IMR-90 (cell line): Measurements from ENCODE around the gene MMRN2. TPM values are rescaled to one million over a fixed set of nuclear protein-coding genes. Genes with fewer than 3 reads are reported as not detected.

Experiments used
- ATAC-seq: fragments of 200-7000 bp; cut with Tn5 transposase; 2 replicates; pipeline ENCODE4 v1.9.1; 2020; ENCODE audit warnings: low read depth, mild to moderate bottlenecking, moderate library complexity
- BruUV-seq: library from RNA; stranded (reverse); fragments of 400-500 nt; replicated peaks from 2 replicates; lab custom pipeline; 2021; lab: Mats Ljungman, UMichigan
- CTCF ChIA-PET: fragments of 300-600 bp; formaldehyde crosslinking; extraction: SDS; loops from one replicate; lab custom pipeline; 2021; ENCODE audit warnings: antibody characterized with exemption; lab: Yijun Ruan, JAX
- POLR2A ChIA-PET: fragments of 300-600 bp; sonication (Branson Sonifier 250); formaldehyde crosslinking; loops from one replicate; lab custom pipeline; 2022; ENCODE audit warnings: antibody characterized with exemption; ENCODE audit not compliant: unreplicated experiment; lab: Charles Lee
- DNase-seq: peaks from one replicate; pipeline ENCODE4 v3.0.0; 2013
- H2AFZ ChIP-seq: replicated peaks from 2 replicates; pipeline ENCODE3; 2013; ENCODE audit warnings: low read length, mild to moderate bottlenecking; ENCODE audit not compliant: poor library complexity
- H2AK5ac ChIP-seq: 2 replicates; pipeline ENCODE4 v1.6.1; 2013; ENCODE audit warnings: low read depth, low read length, inconsistent platforms
- H2AK9ac ChIP-seq: replicated peaks from 2 replicates; pipeline ENCODE3; 2013; ENCODE audit warnings: mild to moderate bottlenecking, low read depth, low read length, moderate library complexity; ENCODE audit not compliant: poor library complexity
- H2BK120ac ChIP-seq: 2 replicates; pipeline ENCODE4 v1.6.1; 2013; ENCODE audit warnings: low read depth, low read length, inconsistent platforms
- H2BK15ac ChIP-seq: 3 replicates; pipeline ENCODE4 v1.6.1; 2013; ENCODE audit warnings: low read depth, low read length, inconsistent platforms
- H2BK20ac ChIP-seq: 2 replicates; pipeline ENCODE4 v1.6.1; 2013; ENCODE audit warnings: low read depth, mild to moderate bottlenecking, inconsistent platforms, low read length, moderate library complexity
- H2BK5ac ChIP-seq: 2 replicates; pipeline ENCODE4 v1.6.1; 2013; ENCODE audit warnings: mild to moderate bottlenecking, low read depth, low read length, inconsistent platforms; ENCODE audit not compliant: poor library complexity, severe bottlenecking
- H3K14ac ChIP-seq: replicated peaks from 2 replicates; pipeline ENCODE4 v1.6.1; 2013; ENCODE audit warnings: low read depth, low read length, inconsistent platforms
- H3K18ac ChIP-seq: 2 replicates; pipeline ENCODE4 v1.6.1; 2013; ENCODE audit warnings: low read depth, low read length, control low read depth
- H3K23ac ChIP-seq: 2 replicates; pipeline ENCODE4 v1.6.1; 2013; ENCODE audit warnings: low read depth, low read length, inconsistent platforms
- H3K27ac ChIP-seq: 2 replicates; pipeline ENCODE4 v1.5.1; 2013; ENCODE audit warnings: mild to moderate bottlenecking, control low read depth, low read length; ENCODE audit not compliant: insufficient read depth
- H3K27me3 ChIP-seq: 2 replicates; pipeline ENCODE4 v1.6.1; 2013; ENCODE audit warnings: low read length; ENCODE audit not compliant: control insufficient read depth, insufficient read depth
- H3K36me3 ChIP-seq: 2 replicates; pipeline ENCODE4 v1.6.1; 2013; ENCODE audit warnings: low read length, mixed read lengths; ENCODE audit not compliant: control insufficient read depth, insufficient read depth
- H3K4ac ChIP-seq: 2 replicates; pipeline ENCODE4 v1.6.1; 2013; ENCODE audit warnings: low read depth, low read length, inconsistent platforms
- H3K4me1 ChIP-seq: 2 replicates; pipeline ENCODE4 v1.6.1; 2013; ENCODE audit warnings: low read length, mixed read lengths; ENCODE audit not compliant: control insufficient read depth, insufficient read depth
- H3K4me2 ChIP-seq: 2 replicates; pipeline ENCODE4 v1.6.1; 2013; ENCODE audit warnings: low read depth, mild to moderate bottlenecking, control low read depth, low read length, moderate library complexity
- H3K4me3 ChIP-seq: 2 replicates; pipeline ENCODE4 v1.5.1; 2013; ENCODE audit warnings: low read depth, mild to moderate bottlenecking, control low read depth, low read length, moderate library complexity; ENCODE audit not compliant: insufficient read depth
- H3K56ac ChIP-seq: 2 replicates; pipeline ENCODE4 v1.6.1; 2013; ENCODE audit warnings: low read length, inconsistent platforms; ENCODE audit not compliant: insufficient read depth; ENCODE audit errors: extremely low read depth
- H3K79me1 ChIP-seq, 2 experiments: 2 replicates each; pipeline ENCODE4 v1.6.1; 2013; ENCODE audit warnings: low read length in 2 of 2, inconsistent platforms in 1 of 2, low read depth in 1 of 2
- H3K9ac ChIP-seq: 2 replicates; pipeline ENCODE4 v1.6.1; 2013; ENCODE audit warnings: low read depth, low read length, control low read depth
- H3K9me1 ChIP-seq: 2 replicates; pipeline ENCODE4 v1.6.1; 2013; ENCODE audit warnings: low read length, inconsistent platforms; ENCODE audit not compliant: insufficient read depth
- H3K9me3 ChIP-seq: 2 replicates; pipeline ENCODE4 v1.6.1; 2013; ENCODE audit warnings: low read length; ENCODE audit not compliant: control insufficient read depth, insufficient read depth
- H4K20me1 ChIP-seq: 2 replicates; pipeline ENCODE4 v1.6.1; 2013; ENCODE audit warnings: low read length, inconsistent platforms; ENCODE audit not compliant: insufficient read depth
- H4K5ac ChIP-seq: 2 replicates; pipeline ENCODE4 v1.6.1; 2013; ENCODE audit warnings: mild to moderate bottlenecking, low read depth, low read length, control low read depth
- H4K8ac ChIP-seq, 2 experiments: 2 replicates each; pipeline ENCODE4 v1.6.1; 2013; ENCODE audit warnings: low read depth in 2 of 2, low read length in 2 of 2, control low read depth in 1 of 2, inconsistent platforms in 1 of 2
- H4K91ac ChIP-seq: 2 replicates; pipeline ENCODE4 v1.6.1; 2013; ENCODE audit warnings: low read depth, low read length, inconsistent platforms; ENCODE audit not compliant: insufficient read depth
- CEBPB ChIP-seq: IDR thresholded peaks from 2 replicates; pipeline ENCODE4 v1.6.1; 2012; ENCODE audit warnings: low read depth, low read length, improper control_type of control experiment
- CHD1 ChIP-seq: IDR thresholded peaks from 2 replicates; pipeline ENCODE4 v1.6.1; 2012; ENCODE audit warnings: low read depth, low read length, improper control_type of control experiment
- CTCF ChIP-seq: conservative IDR thresholded peaks from 2 replicates; pipeline ENCODE4 v1.5.1; 2012; ENCODE audit warnings: mild to moderate bottlenecking, low read depth, low read length, improper control_type of control experiment
- ELK1 ChIP-seq: fragments of 150-350 bp; IDR thresholded peaks from 2 replicates; pipeline ENCODE4 v1.6.1; 2016; ENCODE audit warnings: low read depth, mild to moderate bottlenecking, low read length, moderate library complexity, borderline replicate concordance
- FOS ChIP-seq: fragments of 150-350 bp; IDR thresholded peaks from 2 replicates; pipeline ENCODE4 v1.6.1; 2016; ENCODE audit warnings: low read depth, low read length
- MAFK ChIP-seq: IDR thresholded peaks from 2 replicates; pipeline ENCODE4 v1.6.1; 2012; ENCODE audit warnings: low read depth, low read length, improper control_type of control experiment
- MXI1 ChIP-seq: IDR thresholded peaks from 2 replicates; pipeline ENCODE4 v1.6.1; 2012; ENCODE audit warnings: low read depth, mild to moderate bottlenecking, low read length, moderate library complexity, borderline replicate concordance
- NFE2L2 ChIP-seq: fragments of 150-350 bp; IDR thresholded peaks from 2 replicates; pipeline ENCODE4 v1.6.1; 2016; ENCODE audit warnings: low read depth, mild to moderate bottlenecking, low read length
- POLR2A ChIP-seq: IDR thresholded peaks from 2 replicates; pipeline ENCODE4 v1.6.1; 2012; ENCODE audit warnings: mild to moderate bottlenecking, low read depth, low read length
- RAD21 ChIP-seq: IDR thresholded peaks from 2 replicates; pipeline ENCODE4 v1.6.1; 2012; ENCODE audit warnings: low read length, improper control_type of control experiment
- SMC3 ChIP-seq: fragments of 150-350 bp; IDR thresholded peaks from 2 replicates; pipeline ENCODE4 v1.6.1; 2016; ENCODE audit warnings: low read depth, mild to moderate bottlenecking, antibody characterized with exemption, low read length, moderate library complexity
- dilution Hi-C: fragments of 300-500 bp; cut with HindIII; formaldehyde crosslinking; loops from one replicate; pipeline ENCODE4 v1.14.3; 2018; ENCODE audit warnings: low sequenced_read_pairs; ENCODE audit not compliant: unreplicated experiment
- in situ Hi-C: fragments of 300-500 bp; cut with MboI; formaldehyde crosslinking; loops from 3 replicates; pipeline ENCODE4 v1.14.3; 2019; ENCODE audit warnings: low sequenced_read_pairs, inconsistent platforms, mixed read lengths
- intact Hi-C: fragments of 100-400 bp; cut with micrococcal nuclease; formaldehyde crosslinking; loops from 2 replicates; pipeline ENCODE4 v1.10.0; 2022
- polyA plus RNA-seq, 3 experiments: library from polyadenylated mRNA; depleted of rRNA; stranded (reverse); fragments of >200 nt; gene quantifications; 2 replicates each; pipeline ENCODE4 v1.2.3, GENCODE V29; 2012; ENCODE audit warnings: low replicate concordance in 1 of 3
- total RNA-seq: library from RNA; depleted of rRNA; stranded (reverse); fragments of >200 nt; gene quantifications from 2 replicates; pipeline ENCODE4 v1.2.3, GENCODE V29; 2012

Gene MMRN2
- total and polyA plus RNA-seq, 2 of the 4 experiments (the other 2 are of a cell fraction): 1.6 to 1.8 TPM

GRCh38 chr10:86944471-86944870 is 12.9 kb downstream of the MMRN2 start:
- intact Hi-C loops: no loop called here
- no peak for TF ChIP-seq MAFK
- TF ChIP-seq CHD1: no peak
- TF ChIP-seq NFE2L2: no peak
- TF ChIP-seq MXI1: no peak
- no peak for TF ChIP-seq ELK1
- TF ChIP-seq CTCF: no peak
- TF ChIP-seq SMC3: no peak
- TF ChIP-seq CEBPB: no peak
- TF ChIP-seq POLR2A: no peak
- no peak for TF ChIP-seq FOS
- TF ChIP-seq RAD21: no peak
- Histone ChIP-seq H3K79me1 (no peaks in the 10 kb centered on the region), H3K14ac (no peak overlapping the region), H3K9me1 (no peaks in the 10 kb centered on the region), H2BK15ac (no peak overlapping the region), H3K36me3 (no peaks in the 10 kb centered on the region), H2AFZ (no peak overlapping the region), H3K4me1 (no peaks in the 10 kb centered on the region), H3K9me3 (no peaks in the 10 kb centered on the region), H3K9ac (no peak overlapping the region), H3K27me3 (peaks cover 14% of the 10 kb centered on the region), H2BK120ac (no peak overlapping the region), H3K23ac (no peak overlapping the region), H2BK5ac (no peak overlapping the region), H4K8ac (no peak overlapping the region), H3K4me2 (no peak overlapping the region), H4K20me1 (no peaks in the 10 kb centered on the region), H4K91ac (no peak overlapping the region), H3K18ac (no peak overlapping the region), H2AK5ac (no peak overlapping the region), H3K4ac (no peak overlapping the region), H2BK20ac (no peak overlapping the region), H3K27ac (no peak overlapping the region), H3K4me3 (no peak overlapping the region), H2AK9ac (no peak overlapping the region), H3K56ac (no peak overlapping the region), H4K5ac (no peak overlapping the region)
- in situ Hi-C loops: no loop called here
- no TSS peak for BruUV-seq
- POLR2A ChIA-PET: no interaction called here
- dilution Hi-C loops: no loop called here
- DNase-seq (peak; percentile 20), ATAC-seq (no peak)
- CTCF ChIA-PET: no interaction called here
